GM10266 (cell line): ENCODE measurements around the gene TDRD7.
A peak's percentile ranks its signal among the peaks of the same experiment; 100 is the strongest.

Experiments
- DNase-seq: peaks from one replicate; pipeline ENCODE4 v3.0.0; 2012; ENCODE audit errors: extremely low spot score
- CTCF ChIP-seq: IDR thresholded peaks from 2 replicates; pipeline ENCODE4 v1.5.1; 2012; ENCODE audit warnings: mild to moderate bottlenecking, low read depth; ENCODE audit not compliant: control insufficient read depth, insufficient read depth; ENCODE audit errors: missing control alignments

The TDRD7 gene

GRCh38 chr9:97468658-97469448 is 57.0 kb downstream of the TDRD7 start:
- peak; percentile 90 for TF ChIP-seq CTCF
- DNase-seq = peak; percentile 75

DNA sequence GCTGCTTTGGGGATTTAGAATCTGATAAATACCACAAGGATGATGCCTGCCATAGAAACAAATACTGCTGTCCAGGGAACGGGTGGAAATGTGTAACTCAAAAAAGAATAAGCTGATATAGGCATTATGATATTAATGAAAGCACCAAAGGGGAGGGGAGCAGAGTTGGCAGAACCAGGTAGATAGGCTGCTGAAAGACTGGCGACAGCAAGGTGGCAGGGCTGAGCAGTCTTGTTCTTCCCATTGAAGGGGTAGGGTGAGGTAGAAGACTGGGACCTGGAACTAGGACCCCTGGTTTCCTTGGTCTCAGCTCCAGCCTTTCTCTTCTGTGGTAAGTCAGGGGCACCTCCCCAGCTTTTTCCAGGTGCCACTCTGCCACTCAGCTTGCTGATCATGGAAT is 58.2 kb downstream of the TDRD7 start:
- peak; percentile 52 for TF ChIP-seq CTCF
- peak; percentile 20 for DNase-seq

DNA sequence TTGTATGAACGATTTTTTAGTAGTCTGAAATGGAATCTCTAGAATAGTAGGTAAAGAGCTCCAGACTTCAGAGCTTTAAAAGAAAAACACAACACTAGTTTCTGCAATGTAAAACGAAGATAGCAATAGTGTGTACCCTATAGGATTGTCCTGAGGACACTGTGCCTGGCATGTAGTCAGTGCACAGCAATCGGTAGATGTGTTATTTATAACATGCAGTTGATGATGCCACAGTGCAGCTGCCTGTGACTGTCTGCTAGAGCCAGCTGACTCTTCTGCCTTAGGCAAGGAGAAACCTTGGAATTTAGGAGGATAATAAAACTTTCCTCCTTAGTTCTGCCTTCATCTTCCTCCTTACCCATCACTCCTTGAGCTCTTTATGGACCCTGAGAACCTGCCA is 61.8 kb downstream of the TDRD7 start:
- TF ChIP-seq CTCF = no peak
- DNase-seq = no peak

DNA sequence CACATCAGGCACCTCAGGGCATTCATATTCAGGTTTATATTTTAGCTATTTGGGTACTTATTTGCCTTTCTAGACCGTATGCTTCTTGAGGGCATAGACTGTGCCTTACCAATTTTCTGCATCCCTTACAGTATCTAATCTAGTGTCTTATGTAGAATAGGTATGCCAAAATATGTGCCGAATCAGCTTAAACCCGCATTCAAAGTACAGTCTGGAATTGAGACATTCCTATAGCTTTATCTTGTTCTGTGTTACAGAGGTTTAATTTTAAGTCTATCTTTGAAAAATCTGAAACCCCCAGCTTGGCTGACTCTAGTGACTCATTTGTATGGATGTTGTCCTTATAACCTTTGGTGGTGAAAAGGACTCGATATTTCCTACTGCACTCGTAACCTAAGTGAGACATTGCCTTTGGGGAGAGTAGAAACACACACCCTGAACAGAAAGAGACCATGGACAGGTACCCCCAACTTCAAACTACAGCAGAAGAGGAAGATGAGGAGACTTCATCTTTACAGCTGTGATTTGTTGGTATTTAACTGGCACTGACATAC is 62.6 kb downstream of the TDRD7 start:
- no peak for DNase-seq
- no peak for TF ChIP-seq CTCF

- no peak for TF ChIP-seq CTCF
- no peak for DNase-seq
Observed at GRCh38 chr9:97475059-97475458, 63.2 kb downstream of the TDRD7 start.

DNA sequence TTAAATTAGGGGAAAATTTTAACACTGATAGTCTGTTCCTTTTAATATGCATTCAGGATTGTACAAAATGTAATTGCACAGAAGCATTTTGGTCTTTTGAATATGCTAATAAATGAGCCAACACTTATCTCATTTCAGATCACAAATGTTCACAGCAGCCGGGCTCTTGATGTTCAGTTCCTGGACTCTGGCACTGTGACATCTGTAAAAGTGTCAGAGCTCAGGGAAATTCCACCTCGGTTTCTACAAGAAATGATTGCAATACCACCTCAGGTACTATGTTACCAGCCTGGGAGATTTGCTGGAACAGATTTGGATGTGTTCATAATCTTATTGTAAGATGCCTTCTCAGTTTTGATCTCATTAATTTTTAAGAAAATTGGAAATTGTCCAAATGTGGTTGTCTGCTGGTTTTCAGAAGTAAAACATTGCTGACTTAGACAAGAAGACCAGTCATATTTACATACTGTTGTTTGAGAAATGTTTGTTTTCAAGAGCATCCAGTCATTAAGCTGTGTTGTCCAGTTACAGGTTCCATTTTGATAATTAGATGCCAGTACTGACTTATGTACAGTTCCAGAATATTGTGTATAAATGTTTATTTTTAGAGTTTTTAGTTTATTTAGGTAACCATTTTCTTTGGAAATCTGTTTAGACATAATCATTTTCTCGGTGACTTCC is 66.5 kb downstream of the TDRD7 start:
- no peak for DNase-seq
- no peak for TF ChIP-seq CTCF
